GM21515 (cell line): ENCODE results near the gene GABBR1.

Experiments
- ATAC-seq: cut with Tn5 transposase; IDR thresholded peaks from one replicate; pipeline ENCODE4 v1.9.1; 2021; ENCODE audit not compliant: unreplicated experiment

Gene GABBR1

GRCh38 chr6:29655658-29656057, 22.7 kb upstream of the GABBR1 start:
- no peak for ATAC-seq

- no peak for ATAC-seq
These were observed 20.6 kb upstream of the GABBR1 start for GRCh38 chr6:29653452-29654038.

- no peak for ATAC-seq
These were observed 19.2 kb upstream of the GABBR1 start for GRCh38 chr6:29652198-29652584.

DNA sequence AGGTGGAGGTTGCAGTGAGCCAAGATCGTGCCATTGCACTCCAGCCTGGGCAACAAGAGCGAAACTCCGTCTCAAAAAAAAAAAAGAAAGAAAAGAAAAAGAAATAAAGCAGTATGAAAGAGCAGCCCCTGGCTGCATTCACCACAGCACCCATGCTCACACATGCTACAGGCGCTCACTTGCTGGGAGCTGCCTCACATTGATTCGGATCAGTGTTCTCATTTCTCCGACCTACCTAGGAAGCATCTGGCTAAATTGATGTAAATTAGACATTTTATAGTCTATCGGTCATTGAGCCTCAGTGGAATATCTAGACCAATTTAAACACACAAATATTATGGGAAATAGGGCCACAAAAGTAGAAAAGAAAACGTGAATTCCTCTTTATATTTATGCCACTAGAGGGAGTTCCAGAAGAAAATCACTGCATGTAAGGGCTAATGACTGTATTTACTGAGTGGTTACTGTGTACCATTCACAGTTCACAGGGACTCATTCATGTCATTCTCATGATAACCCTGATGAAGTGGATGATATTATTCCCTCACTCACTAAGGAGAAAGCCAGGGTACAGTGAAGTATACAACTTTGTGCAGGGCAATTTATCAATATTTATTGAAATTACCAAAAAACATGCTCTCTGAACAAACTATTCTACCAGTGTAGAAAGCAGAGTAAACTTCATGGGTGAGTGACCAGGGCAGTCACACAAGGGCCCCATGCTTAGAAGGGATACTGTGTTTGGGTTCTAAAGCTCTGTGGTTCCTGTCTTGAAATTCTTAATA, 18.6 kb upstream of the GABBR1 start:
- ATAC-seq: no peak

DNA sequence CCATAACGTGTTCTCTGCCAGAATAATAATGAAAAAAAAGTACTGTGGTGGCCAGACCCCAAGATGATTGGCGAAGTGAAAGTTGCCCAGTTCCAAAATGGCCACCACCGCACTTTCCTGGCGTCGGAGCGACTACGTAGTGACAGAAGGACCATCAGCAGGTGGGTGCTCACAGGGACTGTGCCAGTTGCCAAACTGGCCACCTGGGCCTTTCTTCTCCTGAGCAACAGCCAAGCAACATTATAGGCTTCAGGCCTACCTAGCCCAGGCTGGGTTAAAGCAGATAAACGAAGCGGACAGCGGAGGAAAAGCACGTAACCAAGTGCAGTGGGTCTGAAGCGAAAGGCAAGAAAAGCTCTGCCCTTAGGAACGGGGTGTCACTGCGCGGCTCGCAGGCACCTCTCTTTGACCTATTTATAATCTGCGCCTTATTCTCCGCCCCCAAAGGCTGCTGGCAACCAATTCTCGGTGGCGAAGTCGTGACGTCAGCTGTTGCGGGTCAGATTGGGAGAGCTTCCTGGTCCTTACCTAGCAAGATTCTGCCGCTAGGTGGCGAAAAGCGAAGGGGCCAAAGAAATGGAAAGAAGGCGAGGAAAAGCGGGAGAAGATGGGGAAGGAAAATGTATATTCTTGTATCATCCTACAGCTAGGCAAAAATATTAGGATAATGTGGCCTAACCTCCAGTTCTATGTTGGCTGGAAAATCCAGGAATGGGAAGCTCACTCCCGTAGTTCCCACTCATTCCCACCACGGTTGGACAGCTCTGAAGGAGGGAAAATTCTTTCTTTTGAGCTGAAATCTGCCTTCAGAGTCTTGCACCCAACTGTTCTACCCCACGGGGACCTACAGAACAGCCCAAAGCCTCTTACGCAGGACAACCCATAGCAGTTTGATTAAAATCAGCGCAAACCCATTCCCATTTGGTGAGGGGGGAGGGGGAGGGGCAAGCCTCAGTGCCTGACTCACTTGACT, 17.0 kb upstream of the GABBR1 start:
- ATAC-seq: peak; percentile 98

DNA sequence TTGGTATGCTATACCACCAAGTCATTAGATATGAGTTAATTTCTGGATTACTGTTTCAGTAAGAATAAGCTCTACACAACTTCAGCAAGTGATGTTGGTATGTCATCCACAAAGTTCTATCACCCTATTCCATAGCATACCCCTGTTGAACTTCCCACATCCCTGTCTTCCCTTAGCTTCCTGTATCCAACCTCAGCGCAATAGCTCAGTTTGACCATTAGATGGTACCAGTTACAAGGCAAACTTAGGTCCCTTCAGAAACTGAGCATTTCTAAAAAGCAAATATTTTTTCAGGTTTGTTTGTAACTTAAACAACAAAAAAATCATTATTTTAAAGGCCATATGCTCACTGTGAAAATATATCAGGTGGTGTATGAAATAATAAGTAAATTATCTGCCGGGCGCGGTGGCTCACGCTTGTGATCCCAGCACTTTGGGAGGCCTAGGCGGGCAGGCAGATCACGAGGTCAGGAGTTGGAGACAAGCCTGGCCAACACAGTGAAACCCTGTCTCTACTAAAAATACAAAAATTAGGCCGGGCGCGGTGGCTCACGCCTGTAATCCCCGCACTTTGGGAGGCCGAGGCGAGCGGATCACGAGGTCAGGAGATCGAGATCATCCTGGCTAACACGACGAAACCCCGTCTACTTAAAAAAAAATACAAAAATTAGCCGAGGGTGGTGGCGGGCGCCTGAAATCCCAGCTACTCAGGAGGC, 15.1 kb upstream of the GABBR1 start:
- ATAC-seq: no peak

DNA sequence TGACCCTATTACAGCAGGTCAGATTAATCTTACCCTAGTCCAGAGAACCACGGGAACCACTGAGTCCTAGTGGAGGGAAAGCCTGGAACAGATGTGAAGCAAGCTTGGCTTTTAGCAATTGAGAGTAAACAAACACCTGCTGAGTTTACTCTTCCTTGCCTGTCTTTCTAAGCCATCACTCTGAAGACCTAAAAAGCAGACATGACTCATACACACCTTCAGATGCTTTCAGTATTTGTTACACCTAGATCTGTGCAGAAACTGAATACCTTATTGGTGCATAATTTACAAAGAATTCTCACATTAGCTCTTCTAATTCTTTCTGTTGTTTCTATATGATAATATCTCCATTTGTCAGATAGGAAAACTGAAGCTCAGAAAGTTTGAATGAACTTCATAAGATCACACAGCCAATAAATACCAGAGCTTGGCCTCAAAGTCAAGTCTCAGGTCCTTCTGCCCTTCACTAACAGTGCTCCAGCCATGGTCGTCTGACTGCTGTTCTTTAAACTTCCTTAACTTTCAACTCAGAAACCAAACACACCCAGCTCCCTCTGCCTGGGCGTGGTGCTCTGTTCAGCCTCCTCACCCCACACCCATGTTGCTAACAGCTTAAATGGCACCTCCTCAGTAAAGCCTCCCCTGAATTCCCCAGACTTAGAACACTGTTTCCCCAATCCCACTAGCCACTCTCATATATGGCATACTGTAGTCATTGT, 8.6 kb upstream of the GABBR1 start:
- no peak for ATAC-seq

- no peak for ATAC-seq
These were observed 4.3 kb upstream of the GABBR1 start for GRCh38 chr6:29637247-29637646.

DNA sequence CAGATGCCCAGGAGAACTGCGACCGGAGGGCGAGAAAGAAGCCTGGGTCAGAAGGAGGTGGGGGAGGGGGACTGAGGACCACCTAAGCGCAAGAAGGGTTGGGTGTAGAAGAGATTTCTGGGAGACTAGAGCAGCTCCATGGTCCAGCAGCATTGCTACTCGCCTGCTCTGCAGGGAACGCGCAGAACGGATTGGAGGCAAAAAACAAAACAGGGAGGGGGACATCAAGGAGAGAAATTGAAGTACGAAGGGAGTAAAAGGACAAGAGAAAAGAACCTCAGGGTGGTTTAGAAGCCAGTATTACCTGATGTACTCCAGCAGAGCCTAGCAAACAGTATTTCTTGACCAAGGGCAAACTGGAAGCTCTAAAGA, 537 bp upstream of the GABBR1 start:
- ATAC-seq: no peak

- ATAC-seq: peak; percentile 31
These were observed 887 bp downstream of the GABBR1 start for GRCh38 chr6:29631860-29632731.

GRCh38 chr6:29631209-29631810, 1.7 kb downstream of the GABBR1 start:
- ATAC-seq: no peak

GRCh38 chr6:29630315-29630714, 2.7 kb downstream of the GABBR1 start:
- no peak for ATAC-seq

GRCh38 chr6:29629571-29629970, 3.4 kb downstream of the GABBR1 start:
- no peak for ATAC-seq

DNA sequence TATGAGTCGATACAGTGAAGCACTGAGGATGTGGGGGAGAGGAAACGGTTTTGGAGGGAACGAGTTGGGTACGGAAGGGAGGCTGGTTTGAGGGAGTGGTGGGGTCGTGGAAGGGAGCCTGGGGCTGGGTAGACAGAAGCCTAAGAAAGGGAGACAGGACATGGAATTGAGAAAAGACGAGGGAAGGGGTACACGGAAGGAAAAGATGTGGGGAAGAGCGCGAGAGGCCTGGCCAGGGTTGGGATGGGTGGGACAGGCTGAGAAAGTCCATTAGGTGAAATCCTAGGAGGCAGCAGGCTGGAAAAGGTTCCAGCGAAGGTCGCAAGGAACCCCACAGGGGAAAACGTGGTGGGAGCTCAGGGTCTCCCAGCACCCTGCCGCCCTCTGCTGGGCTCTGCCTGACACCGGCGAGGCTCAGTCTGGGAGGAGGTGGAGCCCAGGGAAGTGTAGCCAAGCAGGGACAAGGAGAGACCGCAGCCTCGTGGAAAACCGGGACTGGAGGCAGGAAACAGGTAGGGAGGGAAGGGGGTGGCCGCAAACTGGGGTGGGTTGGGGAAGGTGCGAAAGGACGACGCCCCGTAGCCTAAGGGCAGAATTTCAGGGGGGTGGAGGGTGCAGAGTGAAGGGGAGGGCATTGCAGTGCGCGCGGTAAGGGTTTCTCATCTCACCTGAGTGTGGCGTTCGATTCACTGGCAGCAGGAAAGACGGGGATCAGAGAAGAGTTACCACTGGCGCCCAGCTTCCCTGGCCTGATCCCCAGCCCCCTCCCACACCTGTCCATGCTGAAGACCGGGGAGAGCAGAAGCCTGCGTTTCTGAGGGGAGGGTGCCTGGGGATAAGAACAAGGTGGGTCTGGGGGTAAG, 4.3 kb downstream of the GABBR1 start:
- ATAC-seq: peak; percentile 39

- no peak for ATAC-seq
These were observed 5.1 kb downstream of the GABBR1 start for GRCh38 chr6:29627755-29628418.

GRCh38 chr6:29626948-29627754, 5.8 kb downstream of the GABBR1 start:
- no peak for ATAC-seq
